ENCODE results near the gene BCAS3.

BCAS3 gene

GRCh38 chr17:61314368-61315078 is 636.9 kb downstream of the BCAS3 start:
- Histone ChIP-seq H3K27ac (no peak overlapping the region), H3K27me3 (ENCODE audit: insufficient read depth, low read depth) (no peaks in the 10 kb centered on the region), H3K4me1 (ENCODE audit: low read depth, poor library complexity, severe bottlenecking) (peaks cover 30% of the 10 kb centered on the region), H3K36me3 (ENCODE audit: insufficient read depth) (no peaks in the 10 kb centered on the region), H3K79me2 (ENCODE audit: insufficient read depth, low read depth) (no peaks in the 10 kb centered on the region), H3K9ac (no peak overlapping the region), H3K4me3 (IDR thresholded peaks at IDR 0.05; ENCODE audit: insufficient read depth, low read depth, low read length) (no peak overlapping the region), H2AFZ (ENCODE audit: low read depth) (no peak overlapping the region), H3K4me2 (no peak overlapping the region), H4K20me1 (ENCODE audit: insufficient read depth) (no peaks in the 10 kb centered on the region)
- TF ChIP-seq CTCF (conservative IDR thresholded peaks at IDR 0.05; ENCODE audit: low read depth, low read length), result no peak

GRCh38 chr17:61316633-61317032 is 639.0 kb downstream of the BCAS3 start:
- TF ChIP-seq CTCF (conservative IDR thresholded peaks at IDR 0.05; ENCODE audit: low read depth, low read length), result no peak
- no peak overlapping the region for H3K4me3 ChIP-seq (IDR thresholded peaks at IDR 0.05; ENCODE audit: insufficient read depth, low read depth, low read length)
- no peak overlapping the region for H3K9ac ChIP-seq
- H3K4me1 ChIP-seq (ENCODE audit: low read depth, poor library complexity, severe bottlenecking), result peaks cover 49% of the 10 kb centered on the region
- no peaks in the 10 kb centered on the region for H3K79me2 ChIP-seq (ENCODE audit: insufficient read depth, low read depth)
- H3K36me3 ChIP-seq (ENCODE audit: insufficient read depth), result no peaks in the 10 kb centered on the region
- no peak overlapping the region for H2AFZ ChIP-seq (ENCODE audit: low read depth)
- no peak overlapping the region for H3K4me2 ChIP-seq
- H3K27me3 ChIP-seq (ENCODE audit: insufficient read depth, low read depth), result no peaks in the 10 kb centered on the region
- H4K20me1 ChIP-seq (ENCODE audit: insufficient read depth), result no peaks in the 10 kb centered on the region
- H3K27ac ChIP-seq, result peak overlapping the region; percentile 89; the same call in 1 of the 2 replicates

GRCh38 chr17:61317779-61318178 is 640.1 kb downstream of the BCAS3 start:
- TF ChIP-seq CTCF (conservative IDR thresholded peaks at IDR 0.05; ENCODE audit: low read depth, low read length), result no peak
- H3K4me3 ChIP-seq (IDR thresholded peaks at IDR 0.05; ENCODE audit: insufficient read depth, low read depth, low read length), result no peak overlapping the region
- peaks cover 49% of the 10 kb centered on the region for H3K4me1 ChIP-seq (ENCODE audit: low read depth, poor library complexity, severe bottlenecking)
- no peaks in the 10 kb centered on the region for H4K20me1 ChIP-seq (ENCODE audit: insufficient read depth)
- no peaks in the 10 kb centered on the region for H3K36me3 ChIP-seq (ENCODE audit: insufficient read depth)
- H2AFZ ChIP-seq (ENCODE audit: low read depth), result peak overlapping the region; percentile 40
- H3K4me2 ChIP-seq, result peak overlapping the region; percentile 76
- peak overlapping the region; percentile 64 for H3K9ac ChIP-seq
- H3K79me2 ChIP-seq (ENCODE audit: insufficient read depth, low read depth), result no peaks in the 10 kb centered on the region
- no peaks in the 10 kb centered on the region for H3K27me3 ChIP-seq (ENCODE audit: insufficient read depth, low read depth)
- H3K27ac ChIP-seq, result peak overlapping the region; percentile 89

GRCh38 chr17:61318684-61319098 is 641.0 kb downstream of the BCAS3 start:
- Histone ChIP-seq H3K27ac (peak overlapping the region; percentile 89), H2AFZ (ENCODE audit: low read depth) (peak overlapping the region; percentile 40), H3K79me2 (ENCODE audit: insufficient read depth, low read depth) (no peaks in the 10 kb centered on the region), H3K9ac (peak overlapping the region; percentile 64), H3K36me3 (ENCODE audit: insufficient read depth) (no peaks in the 10 kb centered on the region), H3K27me3 (ENCODE audit: insufficient read depth, low read depth) (no peaks in the 10 kb centered on the region), H4K20me1 (ENCODE audit: insufficient read depth) (no peaks in the 10 kb centered on the region), H3K4me3 (IDR thresholded peaks at IDR 0.05; ENCODE audit: insufficient read depth, low read depth, low read length) (no peak overlapping the region), H3K4me1 (ENCODE audit: low read depth, poor library complexity, severe bottlenecking) (peaks cover 49% of the 10 kb centered on the region), H3K4me2 (peak overlapping the region; percentile 76)
- no peak for TF ChIP-seq CTCF (conservative IDR thresholded peaks at IDR 0.05; ENCODE audit: low read depth, low read length)

Measured in KMS-11 (cell line).